HG03442 (cell line): Measurements from ENCODE around the gene SPAG8.

Experiments
- ATAC-seq: cut with Tn5 transposase; IDR thresholded peaks from one replicate; pipeline ENCODE4 v1.9.1; 2021; ENCODE audit warnings: mild to moderate bottlenecking, moderate library complexity; ENCODE audit not compliant: unreplicated experiment

The SPAG8 gene

DNA sequence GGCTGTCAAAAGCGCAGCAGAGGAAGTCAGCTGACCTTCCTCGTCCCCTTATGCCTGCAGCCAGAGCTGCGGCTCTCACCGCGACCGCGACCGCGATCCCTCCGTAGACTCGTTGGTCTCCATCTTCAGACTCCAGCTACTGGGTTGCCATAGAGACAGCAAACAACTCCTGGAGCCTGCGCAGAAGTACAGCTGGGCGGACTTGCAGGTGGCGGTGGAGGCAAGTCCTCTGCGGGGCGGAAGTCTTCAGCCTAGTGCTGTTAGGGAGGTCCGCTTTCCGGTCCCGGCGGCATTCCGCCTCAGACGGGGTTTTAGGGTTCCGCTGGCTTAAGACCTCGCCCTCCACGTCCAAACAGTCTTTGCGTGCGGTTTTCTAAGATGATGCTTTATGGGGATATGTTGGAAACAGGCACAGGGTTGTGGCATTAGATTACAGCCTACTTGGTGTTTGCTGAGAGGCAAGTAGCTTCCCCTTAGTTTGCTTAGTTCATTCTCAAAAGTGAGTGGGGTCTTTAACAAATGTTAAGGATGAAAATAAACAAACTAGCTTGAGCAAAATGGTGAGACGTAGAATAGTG lies at the start of gene SPAG8:
Gene SPAG8, minus strand, starts transcription at position 238 of the 578 bp plus-strand sequence. Its CDS starts 115 bp downstream, at position 123.
- ATAC-seq = peak; percentile 63

GRCh38 chr9:35861161-35861897 lies 49.3 kb upstream of the SPAG8 start:
- no peak for ATAC-seq

- ATAC-seq = no peak
Observed at GRCh38 chr9:35859990-35860339, 47.9 kb upstream of the SPAG8 start.

DNA sequence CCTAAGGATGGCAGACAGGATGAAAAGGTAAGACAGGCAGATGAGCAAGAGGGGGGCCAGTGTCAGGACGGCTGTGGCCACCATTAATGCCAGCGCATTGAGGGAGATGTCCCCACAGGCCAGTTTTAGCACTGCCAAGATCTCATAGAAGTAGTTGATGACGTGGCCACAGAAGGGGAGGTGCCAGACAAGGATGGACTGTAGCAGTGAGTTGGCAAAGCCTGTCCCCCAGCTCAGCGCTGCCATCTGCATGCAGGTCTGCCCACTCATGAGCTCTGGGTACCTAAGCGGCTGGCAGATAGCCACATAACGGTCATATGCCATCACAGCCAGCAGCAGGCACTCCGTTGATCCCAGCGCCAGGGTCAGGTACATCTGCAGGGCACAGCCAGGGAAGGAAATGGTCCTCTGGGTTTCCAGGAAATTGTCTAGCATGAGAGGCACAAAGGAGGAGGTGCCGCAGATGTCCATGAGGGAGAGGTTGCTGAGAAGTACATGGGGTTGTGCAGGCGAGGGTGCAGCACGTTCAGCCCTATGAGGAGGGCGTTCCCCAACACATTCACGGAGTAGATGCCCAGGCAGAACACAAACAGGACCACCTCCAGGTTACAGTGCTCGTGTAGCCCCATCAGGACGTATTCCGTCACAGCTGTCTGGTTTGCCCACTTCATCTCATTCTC lies 47.4 kb upstream of the SPAG8 start:
- no peak for ATAC-seq

DNA sequence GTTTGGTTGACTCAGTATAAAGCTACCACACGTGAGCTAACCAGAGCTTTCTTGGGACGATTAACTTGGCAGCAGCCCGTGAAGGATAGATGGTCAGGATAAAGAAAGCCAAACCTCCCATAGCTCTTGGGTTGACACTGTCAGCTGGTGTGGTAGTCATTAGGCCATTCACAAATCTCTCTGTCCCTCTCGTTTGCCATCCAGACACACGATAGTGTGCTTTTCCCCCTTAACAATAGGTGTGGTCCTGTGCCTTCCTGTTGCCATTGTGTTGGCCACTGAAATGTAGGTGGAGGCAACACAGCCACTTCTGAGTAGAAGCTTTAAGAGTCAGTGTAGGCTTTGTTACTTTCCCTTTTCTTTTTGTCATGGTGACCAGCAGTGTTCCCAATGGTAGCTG lies 46.4 kb upstream of the SPAG8 start:
- no peak for ATAC-seq

DNA sequence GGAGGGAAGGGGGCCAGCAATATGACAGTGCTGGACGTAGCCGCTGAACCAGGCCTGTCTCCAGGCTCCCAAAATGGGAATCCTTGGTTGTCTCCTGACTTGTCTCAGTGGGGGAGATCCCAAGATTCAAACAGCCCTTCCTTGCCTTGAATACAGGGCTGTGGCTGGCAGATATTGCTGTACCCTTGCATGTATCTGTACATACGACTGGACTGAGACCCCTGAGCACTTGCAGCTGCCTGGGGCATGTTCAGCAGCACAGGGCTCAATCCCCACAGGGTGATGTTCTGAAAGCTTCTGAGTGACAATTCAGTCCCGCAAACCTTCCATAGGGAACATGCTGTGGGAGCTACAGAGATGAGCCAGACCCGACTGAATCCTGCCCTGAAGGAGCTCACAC lies 44.8 kb upstream of the SPAG8 start:
- ATAC-seq = no peak

DNA sequence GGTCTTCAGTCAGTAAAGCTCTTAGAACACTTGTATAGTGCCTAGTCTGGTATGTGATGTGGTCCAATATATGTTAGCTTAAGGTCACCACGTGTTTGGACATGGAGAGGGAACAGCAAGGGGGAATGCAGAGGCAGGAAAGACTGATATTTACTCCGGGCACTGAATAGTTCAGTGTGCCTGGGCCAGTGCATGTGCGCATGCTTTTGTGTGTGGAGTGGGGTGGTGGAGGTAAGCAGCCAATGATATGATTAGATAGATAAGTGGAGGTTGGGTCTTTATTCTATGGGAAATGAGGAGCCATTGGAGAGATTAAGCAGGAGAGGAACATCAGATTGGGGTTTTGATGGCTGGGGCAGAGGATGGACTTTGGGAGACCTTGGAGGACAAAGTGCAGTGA lies 44.1 kb upstream of the SPAG8 start:
- no peak for ATAC-seq

DNA sequence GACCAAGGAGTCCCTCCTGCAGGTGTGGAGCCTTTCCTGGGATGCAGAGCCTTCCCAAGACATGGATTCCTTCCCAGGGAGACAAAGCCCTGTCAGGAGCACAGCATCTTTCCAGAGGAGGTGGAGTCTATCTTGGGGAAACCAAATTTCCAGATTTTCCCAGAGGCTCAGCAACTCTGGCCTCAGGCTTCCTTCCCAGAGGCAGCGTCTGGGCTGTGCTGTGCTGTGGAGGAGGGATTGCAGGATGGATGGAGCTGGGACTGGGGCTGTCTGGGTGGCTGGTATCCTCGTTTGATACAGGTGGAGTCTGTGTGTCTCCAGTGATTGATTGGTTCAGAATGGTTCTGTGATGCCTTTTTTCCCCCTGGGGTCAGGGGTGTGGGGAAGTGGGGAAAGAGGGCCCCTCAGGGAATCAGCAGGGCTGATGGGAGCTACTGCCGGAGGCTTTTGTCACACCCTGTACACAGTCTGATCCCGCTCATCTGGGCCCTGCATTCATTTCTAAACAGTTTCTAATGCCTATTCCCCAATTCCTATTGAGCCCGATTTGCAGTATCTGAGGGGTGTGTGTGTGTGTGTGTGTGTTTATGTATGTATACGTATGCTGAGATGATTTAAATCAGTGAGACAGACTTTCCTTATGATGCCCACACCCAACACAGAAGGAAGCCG lies 42.2 kb upstream of the SPAG8 start:
- ATAC-seq = no peak

DNA sequence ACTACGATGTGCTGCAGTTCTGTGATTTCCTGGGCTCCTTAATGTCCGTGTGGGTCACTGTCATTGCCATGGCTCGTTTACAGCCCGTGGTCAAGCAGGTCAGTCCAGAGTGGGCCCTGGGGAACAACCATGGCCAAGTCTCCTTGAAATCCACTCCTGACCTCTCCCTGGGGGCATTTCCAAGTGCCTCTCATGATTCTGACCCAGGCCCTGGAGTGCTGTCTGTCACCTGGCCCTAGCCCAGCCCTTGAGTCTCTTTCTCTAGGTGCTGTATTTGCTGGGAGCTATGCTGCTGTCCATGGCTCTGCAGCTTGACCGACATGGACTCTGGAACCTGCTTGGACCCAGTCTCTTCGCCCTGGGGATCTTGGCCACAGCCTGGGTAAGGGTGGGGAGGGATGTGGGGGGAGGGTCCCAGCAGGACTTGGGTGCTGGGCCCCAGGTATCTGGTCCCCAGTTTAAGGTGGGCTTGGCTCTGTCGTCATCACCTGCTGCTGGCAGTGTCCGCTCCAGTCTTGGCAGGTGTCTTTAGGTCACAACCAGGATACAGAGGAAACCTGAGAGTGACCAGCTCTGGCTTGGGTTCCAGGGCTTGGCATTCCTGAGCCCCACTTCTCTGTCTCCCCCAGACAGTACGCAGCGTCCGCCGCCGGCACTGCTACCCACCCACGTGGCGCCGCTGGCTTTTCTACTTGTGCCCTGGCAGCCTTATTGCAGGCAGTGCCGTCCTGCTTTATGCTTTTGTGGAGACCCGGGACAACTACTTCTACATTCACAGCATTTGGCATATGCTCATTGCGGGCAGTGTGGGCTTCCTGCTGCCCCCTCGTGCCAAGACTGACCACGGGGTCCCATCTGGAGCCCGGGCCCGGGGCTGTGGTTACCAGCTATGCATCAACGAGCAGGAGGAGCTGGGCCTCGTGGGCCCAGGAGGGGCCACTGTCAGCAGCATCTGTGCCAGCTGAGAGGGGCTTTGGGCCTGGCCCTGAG lies 41.1 kb upstream of the SPAG8 start:
- ATAC-seq = no peak

DNA sequence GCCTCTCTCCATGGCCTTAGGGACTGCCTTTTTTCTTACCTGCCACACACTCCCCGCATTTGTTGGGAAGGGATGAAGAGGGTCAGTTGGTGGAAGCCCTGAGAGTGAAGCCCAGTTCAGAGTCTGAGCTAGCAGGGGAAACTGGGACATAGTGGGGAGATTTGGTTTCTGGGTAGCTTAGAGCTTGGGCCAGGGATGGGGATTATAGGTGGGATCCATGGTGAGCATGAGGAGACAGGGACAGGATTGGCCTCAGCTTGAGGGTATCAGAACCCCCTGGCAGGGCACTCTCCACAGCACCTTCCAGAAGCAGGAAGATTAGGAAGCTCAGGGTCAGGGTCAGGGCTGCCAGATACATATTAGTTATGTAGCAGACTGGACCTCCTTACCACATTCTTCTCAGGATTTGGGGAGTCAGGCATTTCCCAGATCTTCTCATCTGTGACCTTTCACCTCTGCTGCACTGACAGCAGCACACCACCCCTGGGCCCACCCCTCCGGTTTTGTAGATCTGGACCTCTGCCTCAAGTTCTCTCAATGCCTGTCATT lies 40.3 kb upstream of the SPAG8 start:
- ATAC-seq = no peak

GRCh38 chr9:35847792-35848572 lies 35.9 kb upstream of the SPAG8 start:
- ATAC-seq = peak; percentile 89

DNA sequence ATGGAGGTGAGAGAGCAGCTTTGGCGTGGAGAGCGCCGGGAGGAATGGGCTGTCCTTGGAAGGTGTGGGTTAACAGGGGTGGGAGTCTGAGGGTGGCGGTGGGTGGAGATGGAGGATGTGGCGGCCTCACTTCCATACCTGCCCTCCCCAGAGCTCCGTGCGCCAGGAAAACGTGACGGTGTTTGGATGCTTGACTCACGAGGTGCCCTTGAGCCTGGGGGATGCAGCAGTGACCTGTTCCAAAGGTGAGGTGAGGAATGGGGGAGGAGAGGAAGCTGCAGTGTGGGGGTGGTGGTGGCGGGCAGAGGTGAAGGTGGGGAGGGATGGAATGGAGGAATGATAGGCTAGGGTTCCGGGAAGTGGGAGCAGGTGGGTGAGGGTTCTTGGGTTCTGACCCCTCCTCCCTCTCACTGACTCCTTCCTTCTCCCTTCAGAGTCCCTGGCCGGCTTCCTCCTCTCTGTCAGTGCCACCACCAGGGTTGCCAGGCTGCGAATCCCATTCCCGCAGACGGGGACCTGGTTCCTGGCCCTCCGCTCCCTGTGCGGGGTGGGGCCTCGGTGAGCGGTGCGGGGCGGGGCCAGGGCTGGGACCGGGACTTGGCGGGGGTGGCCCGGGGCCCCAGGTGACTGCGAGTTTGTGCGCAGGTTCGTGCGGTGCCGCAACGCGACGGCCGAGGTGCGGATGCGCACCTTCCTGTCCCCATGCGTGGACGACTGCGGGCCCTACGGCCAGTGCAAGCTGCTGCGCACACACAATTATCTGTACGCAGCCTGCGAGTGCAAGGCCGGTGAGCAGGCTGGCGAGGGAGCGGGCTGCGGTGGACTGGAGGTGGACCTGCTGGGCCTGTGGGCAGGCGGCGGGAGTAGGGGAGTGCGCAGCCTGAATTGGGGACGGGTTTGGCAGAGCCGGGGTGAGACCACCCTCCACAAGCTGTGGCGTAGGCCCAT lies 34.0 kb upstream of the SPAG8 start:
- no peak for ATAC-seq

GRCh38 chr9:35844628-35845270 lies 32.7 kb upstream of the SPAG8 start:
- no peak for ATAC-seq

DNA sequence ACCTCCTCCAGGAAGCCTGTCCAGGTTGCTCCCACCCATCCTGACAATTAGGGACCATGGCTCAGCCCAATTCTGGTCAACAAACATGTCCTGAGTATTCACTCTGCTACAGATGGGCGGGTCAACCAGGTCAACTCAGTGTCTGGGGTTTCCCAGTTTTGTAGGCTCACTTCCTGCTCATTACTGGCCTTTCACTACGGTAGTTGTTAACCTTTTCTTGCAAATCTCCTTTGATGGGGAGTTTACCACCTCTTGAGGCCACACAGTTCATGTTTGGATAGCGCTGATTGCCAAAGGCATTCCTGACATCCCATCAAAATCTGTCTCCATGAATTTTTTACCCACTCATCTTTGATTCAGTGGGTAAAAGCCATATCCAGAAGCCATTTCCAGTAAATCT lies 30.7 kb upstream of the SPAG8 start:
- peak; percentile 61 for ATAC-seq

GRCh38 chr9:35842020-35842745 lies 30.1 kb upstream of the SPAG8 start:
- ATAC-seq = no peak

- no peak for ATAC-seq
Observed at GRCh38 chr9:35841645-35841900, 29.5 kb upstream of the SPAG8 start.

GRCh38 chr9:35840881-35841644 lies 29.0 kb upstream of the SPAG8 start:
- ATAC-seq = no peak
